HG02798 (cell line): ENCODE data around the gene LIFR.
"Not testable (repeated sequence)": the region's sequence is repeated elsewhere in the genome, so short reads cannot be mapped to it uniquely, and the experiment has no call there.

ENCODE experiments used
- ATAC-seq: cut with Tn5 transposase; IDR thresholded peaks from one replicate; pipeline ENCODE4 v1.9.1; 2021; ENCODE audit warnings: mild to moderate bottlenecking; ENCODE audit not compliant: unreplicated experiment, poor library complexity

Gene LIFR

DNA sequence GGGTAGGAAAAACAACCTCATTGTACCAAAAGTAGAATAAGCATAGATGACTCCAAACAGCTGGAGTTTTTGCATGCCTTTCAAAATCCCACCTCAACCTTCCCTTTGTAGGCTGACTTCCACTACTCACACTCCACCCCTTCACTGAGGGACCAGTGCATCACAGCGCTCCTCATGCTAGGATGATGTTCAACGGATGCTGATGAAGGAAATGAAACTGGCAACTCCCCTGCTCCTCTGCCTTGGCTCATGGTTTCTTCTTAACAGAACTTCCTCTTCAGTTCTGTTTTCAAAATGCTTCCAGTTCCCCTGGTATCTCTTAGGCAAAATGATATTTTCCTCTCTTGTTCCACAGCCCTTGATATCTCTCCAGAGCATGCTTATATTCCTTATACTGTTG, 29.0 kb downstream of the LIFR start:
- no peak for ATAC-seq

DNA sequence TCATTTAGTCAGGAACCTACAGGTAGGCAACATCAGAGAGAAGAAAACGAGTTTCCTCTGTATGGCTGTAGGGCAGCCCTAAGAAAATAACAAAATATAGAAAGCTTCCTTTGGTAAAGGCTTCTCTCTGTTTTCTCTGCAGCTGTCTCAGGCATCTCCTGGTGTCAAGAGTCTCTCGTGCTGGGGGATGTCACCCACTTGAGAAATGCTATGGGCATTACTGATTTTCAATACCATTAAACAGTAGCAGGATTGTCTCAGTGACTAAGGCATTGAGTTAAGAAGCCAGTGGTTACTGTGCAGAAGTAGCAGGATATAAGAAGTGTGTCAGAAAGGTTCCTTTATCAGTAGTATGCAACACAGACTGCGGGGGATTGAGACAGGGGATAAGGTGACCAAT, 32.4 kb downstream of the LIFR start:
- ATAC-seq, result no peak

- no peak for ATAC-seq
Measured at GRCh38 chr5:38519476-38519875, 37.0 kb downstream of the LIFR start.

- no peak for ATAC-seq
Measured at GRCh38 chr5:38518341-38518740, 38.1 kb downstream of the LIFR start.

DNA sequence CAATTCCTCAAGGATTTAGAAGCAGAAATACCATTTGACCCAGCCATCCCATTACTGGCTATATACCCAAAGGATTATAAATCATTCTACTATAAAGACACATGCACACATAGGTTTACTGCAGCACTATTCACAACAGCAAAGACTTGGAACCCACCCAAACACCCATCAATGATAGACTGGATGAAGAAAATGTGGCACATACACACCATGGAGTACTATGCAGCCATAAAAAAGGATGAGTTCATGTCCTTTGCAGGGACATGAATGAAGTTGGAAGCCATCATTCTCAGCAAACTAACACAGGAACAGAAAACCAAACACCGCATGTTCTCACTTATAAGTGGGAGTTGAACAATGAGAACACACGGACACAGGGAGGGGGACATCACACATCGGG, 39.8 kb downstream of the LIFR start:
- ATAC-seq, result not testable (repeated sequence)

DNA sequence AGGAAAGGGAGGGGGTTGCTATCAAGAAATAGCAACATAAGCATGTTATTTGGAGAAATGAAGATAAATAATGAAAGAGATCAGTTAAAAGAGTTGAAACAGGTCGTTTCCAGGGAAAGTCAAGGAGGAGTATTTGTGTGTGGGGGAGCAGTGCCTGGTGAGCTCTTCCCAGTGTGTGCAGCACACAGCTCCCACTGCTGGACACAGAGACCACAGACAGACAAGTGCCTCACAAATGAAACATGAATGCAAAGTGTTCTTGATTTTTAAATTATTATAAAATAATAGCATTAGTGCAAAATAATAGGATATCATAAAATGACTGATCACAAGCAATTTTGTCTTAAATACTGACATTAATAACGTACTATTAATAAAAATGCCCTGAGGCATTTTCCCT, 40.8 kb downstream of the LIFR start:
- no peak for ATAC-seq

GRCh38 chr5:38515092-38515491, 41.4 kb downstream of the LIFR start:
- ATAC-seq, result no peak

- ATAC-seq, result no peak
Measured at GRCh38 chr5:38509185-38509584, 47.3 kb downstream of the LIFR start.

GRCh38 chr5:38506302-38506701, 50.1 kb downstream of the LIFR start:
- no peak for ATAC-seq

DNA sequence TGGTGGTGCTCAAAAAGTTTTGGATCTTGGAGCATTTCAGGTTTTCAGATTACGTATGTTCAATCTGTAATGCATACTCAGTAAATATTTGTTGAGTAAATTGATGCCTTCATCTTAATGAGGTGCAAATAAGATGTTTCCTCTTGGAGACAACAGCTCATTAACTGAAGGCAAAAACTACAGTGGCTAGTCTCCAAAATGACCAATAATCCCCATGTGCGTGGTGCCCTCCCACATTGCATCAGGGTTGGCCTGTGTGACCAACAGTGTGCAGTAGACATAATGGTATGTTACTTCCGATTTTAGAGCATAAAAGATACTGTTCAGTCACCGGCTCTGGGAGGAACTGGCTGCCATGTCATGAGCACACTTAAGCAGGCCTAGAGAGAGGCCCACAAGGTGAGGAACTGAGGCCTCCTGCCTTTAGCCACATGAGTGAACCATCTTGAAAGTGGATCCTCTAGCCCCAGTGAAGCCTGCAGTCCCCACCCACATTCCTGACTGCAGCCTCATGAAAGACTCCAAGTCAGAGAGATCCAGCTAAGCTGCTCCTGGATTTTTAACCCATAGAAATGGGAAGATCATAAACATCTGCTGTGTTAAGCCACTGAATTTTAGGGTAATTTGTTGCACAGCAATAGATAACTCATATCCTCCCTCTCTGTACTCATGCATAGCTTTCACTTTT, 55.7 kb downstream of the LIFR start:
- ATAC-seq, result no peak

GRCh38 chr5:38497946-38498345, 58.5 kb downstream of the LIFR start:
- no peak for ATAC-seq

DNA sequence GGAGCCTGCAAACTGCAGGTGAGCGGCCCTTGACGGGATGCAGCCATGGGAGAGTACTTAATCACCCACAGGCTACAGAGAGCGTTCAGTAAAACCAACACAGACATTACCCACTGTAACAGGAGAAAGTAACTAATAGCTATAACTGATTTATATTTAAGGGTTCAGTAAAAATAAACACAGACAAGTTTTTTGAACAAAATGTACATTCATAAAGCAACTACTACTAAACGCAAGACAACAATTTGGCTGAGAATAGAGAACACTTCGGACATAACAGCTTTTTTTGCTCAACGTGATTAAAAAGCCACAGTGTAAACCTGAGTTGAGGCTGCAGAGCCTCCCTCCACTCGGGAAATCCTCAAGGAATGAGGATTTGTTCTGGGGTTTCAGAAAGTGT, 61.7 kb downstream of the LIFR start:
- ATAC-seq, result no peak

GRCh38 chr5:38494175-38494574, 62.3 kb downstream of the LIFR start:
- ATAC-seq, result no peak

DNA sequence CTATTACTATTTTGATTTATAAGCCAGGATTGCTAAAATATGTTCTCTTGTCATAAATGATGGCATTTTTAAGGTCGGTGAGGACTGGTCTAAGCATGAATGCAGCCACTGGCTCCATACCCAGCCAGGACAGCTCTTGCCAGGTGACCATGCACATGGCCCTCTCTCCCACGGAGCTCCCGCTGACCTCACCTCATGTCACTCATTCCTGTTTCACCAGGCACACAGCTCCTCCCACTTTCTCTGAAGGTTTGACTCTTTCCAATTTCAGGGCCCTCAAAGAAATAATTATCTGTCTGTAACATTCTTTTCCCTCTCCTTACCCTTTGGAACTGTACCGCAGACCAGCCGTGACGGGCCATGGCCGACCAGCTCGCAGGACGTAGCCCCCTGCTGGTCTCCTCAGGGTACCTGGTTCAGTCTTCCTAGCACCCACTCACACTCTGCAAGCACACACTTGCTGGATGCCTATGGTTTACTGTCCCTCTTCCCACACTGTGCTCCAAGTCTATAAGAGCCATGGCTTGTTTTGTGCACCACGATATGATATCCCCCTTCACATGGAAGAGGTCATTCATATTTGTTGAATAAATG, 72.5 kb downstream of the LIFR start:
- ATAC-seq, result no peak

GRCh38 chr5:38479315-38479904, 77.0 kb downstream of the LIFR start:
- ATAC-seq, result no peak

GRCh38 chr5:38478878-38479277, 77.6 kb downstream of the LIFR start:
- no peak for ATAC-seq

GRCh38 chr5:38478166-38478565, 78.3 kb downstream of the LIFR start:
- ATAC-seq, result no peak

DNA sequence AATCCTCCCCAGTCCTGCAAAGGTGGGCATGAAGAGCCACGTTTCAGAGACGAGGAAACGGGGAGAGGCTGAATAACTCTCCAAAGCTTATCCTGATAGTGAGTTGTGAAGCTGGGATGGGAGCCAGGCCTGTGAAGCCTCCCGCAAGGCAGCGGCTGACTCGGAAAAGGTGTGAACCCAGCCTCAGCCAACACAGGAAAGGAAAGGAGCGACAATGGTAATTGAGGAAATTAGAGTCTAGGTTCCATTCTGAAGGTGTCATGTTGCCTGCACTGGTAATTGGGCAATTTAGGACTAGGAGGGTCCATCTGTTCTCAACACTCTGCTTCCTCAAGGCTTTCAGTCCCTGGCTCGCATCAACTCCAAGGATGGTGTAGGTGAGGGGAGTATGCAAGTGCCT, 83.4 kb downstream of the LIFR start:
- ATAC-seq, result no peak

DNA sequence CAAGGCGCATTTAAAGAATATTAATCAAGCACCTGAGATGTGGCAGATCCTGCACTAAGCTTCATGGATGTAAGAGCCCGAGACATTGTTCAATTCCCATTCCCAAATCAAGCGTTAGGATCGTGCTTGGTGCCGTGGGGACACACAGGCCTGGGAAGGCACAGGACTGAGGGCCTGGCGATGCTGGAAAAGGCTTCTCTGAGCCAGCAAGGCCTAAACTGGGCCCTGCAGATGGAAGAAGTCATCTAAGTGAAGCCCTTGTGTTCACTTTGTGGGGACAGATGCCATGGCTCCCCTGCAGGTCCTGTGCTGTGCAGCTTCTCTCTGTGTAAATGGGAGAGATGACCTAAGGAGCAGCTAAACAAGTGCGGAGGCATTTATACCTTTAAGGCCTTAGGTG, 83.9 kb downstream of the LIFR start:
- ATAC-seq, result no peak

DNA sequence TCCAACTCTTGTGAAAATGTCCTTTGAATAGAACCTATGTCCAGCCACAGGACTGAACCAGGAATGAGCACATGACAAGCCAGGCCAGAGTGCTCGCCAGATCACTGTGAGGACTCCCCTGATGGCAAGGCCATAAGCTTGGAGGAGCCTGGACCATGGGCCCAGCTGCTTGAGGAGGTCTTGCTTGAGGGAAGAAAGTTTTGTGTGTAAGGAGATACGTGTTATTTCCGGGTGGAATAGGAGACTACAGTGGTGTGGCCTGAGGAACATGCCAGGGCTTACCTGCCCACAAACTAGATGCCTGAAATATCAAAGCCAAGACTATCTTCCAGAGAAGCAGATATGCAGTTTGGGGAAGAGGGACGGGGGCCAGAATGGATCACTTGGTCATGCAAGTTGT, 84.7 kb downstream of the LIFR start:
- no peak for ATAC-seq

DNA sequence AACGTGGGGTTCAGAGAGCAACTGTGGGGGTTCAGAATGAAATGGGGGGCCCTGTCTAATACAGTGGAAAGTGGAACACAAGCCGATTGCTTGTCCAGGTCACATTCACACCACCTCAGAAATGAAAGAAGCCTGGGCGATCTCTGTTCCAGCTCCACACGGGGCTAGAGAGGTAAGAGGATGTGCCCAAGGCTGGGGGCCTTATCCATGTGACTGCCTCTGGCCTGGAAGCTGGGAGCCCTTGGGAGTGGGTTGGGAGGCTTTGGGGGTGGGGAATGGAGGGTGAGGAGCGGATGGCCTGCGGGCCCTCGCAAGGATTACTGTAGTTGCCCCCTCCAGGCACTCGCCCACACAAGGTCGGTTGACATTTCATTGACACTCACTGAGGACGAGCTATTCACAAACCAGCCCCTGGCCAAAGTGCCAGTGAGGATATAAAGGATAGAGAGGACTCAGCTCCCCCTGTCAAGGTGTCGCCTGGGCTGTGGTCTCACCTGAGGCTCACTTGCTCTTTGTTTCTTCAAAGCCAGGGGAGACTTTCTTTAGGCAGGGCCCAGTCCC, 86.7 kb downstream of the LIFR start:
- no peak for ATAC-seq
